Measurements from ENCODE around the gene MAD1L1.

DNA sequence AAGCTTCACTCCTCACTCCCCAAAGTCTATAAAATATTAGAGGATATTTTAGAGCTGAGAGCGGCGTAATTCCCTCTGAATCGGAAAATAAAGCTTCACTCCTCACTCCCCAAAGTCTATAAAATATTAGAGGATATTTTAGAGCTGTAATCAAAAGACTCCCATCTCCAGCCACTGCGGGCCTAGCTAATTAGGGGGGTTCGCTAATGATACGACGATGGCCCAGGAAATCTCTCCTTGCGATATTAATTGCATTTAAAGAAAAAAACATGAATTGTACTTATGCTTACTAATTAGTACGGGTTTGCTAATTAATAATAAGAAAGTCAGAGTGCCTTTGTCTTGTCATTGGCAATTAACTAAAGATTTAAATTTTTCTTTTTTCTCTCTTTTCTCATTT is 235.9 kb downstream of the MAD1L1 start:
- TF ChIP-seq CTCF (conservative IDR thresholded peaks at IDR 0.05) (no peak), EZH2 (IDR thresholded peaks at IDR 0.05; ENCODE audit: low read depth) (no peak)

Data from PC-9 (cell line).